Panc1 (cell line): ENCODE results near the gene PSMC1.
A peak's percentile ranks its signal among the peaks of the same experiment; 100 is the strongest.

Experiments
- POLR2AphosphoS5 ChIP-seq: IDR thresholded peaks from 2 replicates; pipeline ENCODE4 v1.6.1; 2012; ENCODE audit warnings: mild to moderate bottlenecking, low read depth, low read length, moderate library complexity
- SIN3A ChIP-seq: IDR thresholded peaks from 2 replicates; pipeline ENCODE4 v1.6.1; 2012; ENCODE audit warnings: low read depth, mild to moderate bottlenecking, low read length, moderate library complexity, borderline replicate concordance; ENCODE audit not compliant: insufficient read depth
- TCF7L2 ChIP-seq: IDR thresholded peaks from 2 replicates; pipeline ENCODE4 v1.6.1; 2011; ENCODE audit warnings: mild to moderate bottlenecking, low read depth, low read length, inconsistent platforms
- TF ChIP-seq, protein P1 (sequence below): fragments of 450-650 bp; IDR thresholded peaks from 2 replicates; pipeline ENCODE4 v1.5.1; 2017; ENCODE audit warnings: mild to moderate bottlenecking

DNA sequence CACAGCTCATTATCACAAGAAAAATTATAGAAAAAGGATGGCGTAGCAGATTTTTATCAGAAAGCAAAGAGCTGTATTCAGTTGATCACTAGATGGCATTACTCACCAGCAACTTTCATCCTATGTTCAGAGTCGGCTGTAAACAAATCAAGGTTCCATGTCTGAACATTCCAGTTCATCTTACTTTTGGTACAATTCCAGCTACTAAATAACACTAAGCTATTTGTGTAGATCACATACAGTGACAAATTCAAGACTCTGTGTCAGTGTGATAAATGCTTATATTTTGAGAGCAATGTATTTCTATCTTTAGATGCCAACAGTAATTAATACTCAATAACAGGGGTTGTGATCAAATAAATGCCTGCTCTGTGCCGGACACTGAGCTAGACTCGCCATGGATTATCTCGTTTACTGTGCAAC, 45.3 kb downstream of the PSMC1 start:
- TF ChIP-seq, protein P1, sequence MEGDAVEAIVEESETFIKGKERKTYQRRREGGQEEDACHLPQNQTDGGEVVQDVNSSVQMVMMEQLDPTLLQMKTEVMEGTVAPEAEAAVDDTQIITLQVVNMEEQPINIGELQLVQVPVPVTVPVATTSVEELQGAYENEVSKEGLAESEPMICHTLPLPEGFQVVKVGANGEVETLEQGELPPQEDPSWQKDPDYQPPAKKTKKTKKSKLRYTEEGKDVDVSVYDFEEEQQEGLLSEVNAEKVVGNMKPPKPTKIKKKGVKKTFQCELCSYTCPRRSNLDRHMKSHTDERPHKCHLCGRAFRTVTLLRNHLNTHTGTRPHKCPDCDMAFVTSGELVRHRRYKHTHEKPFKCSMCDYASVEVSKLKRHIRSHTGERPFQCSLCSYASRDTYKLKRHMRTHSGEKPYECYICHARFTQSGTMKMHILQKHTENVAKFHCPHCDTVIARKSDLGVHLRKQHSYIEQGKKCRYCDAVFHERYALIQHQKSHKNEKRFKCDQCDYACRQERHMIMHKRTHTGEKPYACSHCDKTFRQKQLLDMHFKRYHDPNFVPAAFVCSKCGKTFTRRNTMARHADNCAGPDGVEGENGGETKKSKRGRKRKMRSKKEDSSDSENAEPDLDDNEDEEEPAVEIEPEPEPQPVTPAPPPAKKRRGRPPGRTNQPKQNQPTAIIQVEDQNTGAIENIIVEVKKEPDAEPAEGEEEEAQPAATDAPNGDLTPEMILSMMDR = peak; percentile 60; the same call in 1 of the 2 replicates
- TF ChIP-seq SIN3A (no peak), TCF7L2 (no peak), POLR2AphosphoS5 (no peak)
